SK-N-MC (cell line): ENCODE results near the gene ZNF335.
"Not testable (repeated sequence)": the region's sequence is repeated elsewhere in the genome, so short reads cannot be mapped to it uniquely, and the experiment has no call there.

Experiments used
- DNase-seq: peaks from one replicate; pipeline ENCODE4 v3.0.0-alpha.2; 2011; ENCODE audit warnings: low read depth, low spot score
- H3K27ac ChIP-seq: fragments of 200-600 bp; sonication (generic); 2 replicates; pipeline ENCODE4 v1.5.1; 2016; ENCODE audit warnings: mixed run types
- H3K36me3 ChIP-seq: fragments of 200-600 bp; sonication (generic); 2 replicates; pipeline ENCODE4 v1.6.1; 2017; ENCODE audit warnings: antibody characterized with exemption, low read length, mixed read lengths; ENCODE audit not compliant: insufficient read depth
- H3K4me3 ChIP-seq: fragments of 200-600 bp; sonication (generic); 2 replicates; pipeline ENCODE4 v1.5.1; 2016
- H3K9ac ChIP-seq: fragments of 200-600 bp; sonication (generic); 2 replicates; pipeline ENCODE4 v1.8.0; 2017; ENCODE audit warnings: mixed run types, mixed read lengths; ENCODE audit not compliant: insufficient read length
- H3K9me3 ChIP-seq: fragments of 200-600 bp; sonication (generic); 2 replicates; pipeline ENCODE4 v1.6.1; 2017; ENCODE audit warnings: low read depth, mild to moderate bottlenecking, antibody characterized with exemption, low read length, moderate library complexity, mixed read lengths
- EZH2 ChIP-seq: fragments of 200-600 bp; sonication (generic); IDR thresholded peaks from one replicate; pipeline ENCODE4 v1.6.1; 2017; ENCODE audit warnings: antibody characterized with exemption
- FOXP2 ChIP-seq: optimal IDR thresholded peaks from 2 replicates; pipeline ENCODE3; 2011; ENCODE audit warnings: mild to moderate bottlenecking, moderate library complexity; ENCODE audit not compliant: insufficient read depth; ENCODE audit errors: extremely low read length, control extremely low read depth
- POLR2AphosphoS5 ChIP-seq: IDR thresholded peaks from 2 replicates; pipeline ENCODE4 v1.6.1; 2012; ENCODE audit warnings: mild to moderate bottlenecking, low read depth, low read length, borderline replicate concordance

Gene ZNF335

DNA sequence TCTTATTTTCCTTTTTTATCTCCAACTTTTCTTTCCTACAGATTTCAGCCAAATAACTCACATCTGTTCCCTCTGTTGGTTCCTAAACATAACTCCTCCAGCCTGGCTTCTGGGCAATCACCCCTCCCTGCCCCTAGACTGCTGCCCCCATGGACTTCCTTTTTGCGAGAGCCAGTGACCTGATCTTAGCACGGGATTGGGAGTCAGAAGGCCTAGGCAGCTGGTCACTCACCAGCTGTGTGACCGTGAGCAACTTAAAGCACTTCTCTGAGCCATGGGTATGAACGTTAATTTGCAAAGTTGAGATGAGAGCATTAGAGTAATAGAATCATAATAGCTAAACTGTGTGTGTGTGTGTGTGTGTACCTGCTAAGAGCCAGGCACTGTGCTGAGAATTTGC lies 32.2 kb upstream of the ZNF335 start:
- Histone ChIP-seq H3K9me3 (no peaks in the 10 kb centered on the region), H3K36me3 (no peaks in the 10 kb centered on the region), H3K4me3 (no peak overlapping the region), H3K27ac (no peak overlapping the region), H3K9ac (no peak overlapping the region)
- no peak for DNase-seq
- TF ChIP-seq EZH2 (no peak), FOXP2 (no peak), POLR2AphosphoS5 (no peak)

DNA sequence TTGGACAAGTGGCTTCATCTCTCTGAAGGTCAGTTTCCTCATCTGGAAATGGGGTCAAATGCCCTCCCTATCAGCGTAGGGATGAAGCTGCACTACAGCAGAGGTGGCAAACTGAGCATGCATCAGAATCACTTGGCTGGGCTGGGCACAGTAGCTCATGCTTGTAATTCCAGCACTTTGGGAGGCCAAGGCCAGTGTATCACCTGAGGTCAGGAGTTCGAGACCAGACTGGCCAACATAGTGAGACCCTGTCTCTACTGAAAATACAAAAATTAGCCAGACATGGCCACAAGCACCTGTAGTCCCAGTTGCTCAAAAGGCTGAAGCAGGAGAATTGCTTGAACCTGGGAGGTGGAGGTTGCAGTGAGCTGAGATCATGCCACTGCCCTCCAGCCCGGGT lies 30.0 kb upstream of the ZNF335 start:
- H3K36me3 ChIP-seq, result no peaks in the 10 kb centered on the region
- H3K9ac ChIP-seq, result no peak overlapping the region
- H3K9me3 ChIP-seq, result no peaks in the 10 kb centered on the region
- TF ChIP-seq FOXP2 (no peak), POLR2AphosphoS5 (no peak)
- no peak overlapping the region for H3K4me3 ChIP-seq
- no peak for DNase-seq
- H3K27ac ChIP-seq, result peak overlapping the region; percentile 98

DNA sequence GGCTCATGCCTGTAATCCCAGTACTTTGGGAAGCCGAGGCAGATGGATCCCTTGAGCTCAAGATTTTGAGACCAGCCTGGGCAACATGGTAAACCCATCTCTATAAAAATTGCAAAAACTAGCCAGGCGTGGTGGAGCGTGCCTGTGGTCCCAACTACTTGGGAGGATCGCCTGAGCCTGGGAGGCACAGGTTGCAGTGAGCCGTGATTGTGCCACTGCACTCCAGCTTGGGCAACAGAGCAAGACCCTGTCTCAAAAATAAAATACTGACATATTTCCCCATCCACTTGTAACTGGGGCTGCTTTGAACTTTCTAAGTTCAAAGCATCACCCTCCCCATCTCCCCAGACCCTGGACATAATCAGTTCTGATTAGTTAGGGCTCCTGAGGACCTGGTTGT lies 29.5 kb upstream of the ZNF335 start:
- Histone ChIP-seq H3K4me3 (peak overlapping the region; percentile 74), H3K9ac (no peak overlapping the region), H3K9me3 (no peaks in the 10 kb centered on the region), H3K36me3 (no peaks in the 10 kb centered on the region), H3K27ac (peak overlapping the region; percentile 98)
- no peak for DNase-seq
- no peak for TF ChIP-seq EZH2
- TF ChIP-seq FOXP2, result no peak
- no peak for TF ChIP-seq POLR2AphosphoS5

DNA sequence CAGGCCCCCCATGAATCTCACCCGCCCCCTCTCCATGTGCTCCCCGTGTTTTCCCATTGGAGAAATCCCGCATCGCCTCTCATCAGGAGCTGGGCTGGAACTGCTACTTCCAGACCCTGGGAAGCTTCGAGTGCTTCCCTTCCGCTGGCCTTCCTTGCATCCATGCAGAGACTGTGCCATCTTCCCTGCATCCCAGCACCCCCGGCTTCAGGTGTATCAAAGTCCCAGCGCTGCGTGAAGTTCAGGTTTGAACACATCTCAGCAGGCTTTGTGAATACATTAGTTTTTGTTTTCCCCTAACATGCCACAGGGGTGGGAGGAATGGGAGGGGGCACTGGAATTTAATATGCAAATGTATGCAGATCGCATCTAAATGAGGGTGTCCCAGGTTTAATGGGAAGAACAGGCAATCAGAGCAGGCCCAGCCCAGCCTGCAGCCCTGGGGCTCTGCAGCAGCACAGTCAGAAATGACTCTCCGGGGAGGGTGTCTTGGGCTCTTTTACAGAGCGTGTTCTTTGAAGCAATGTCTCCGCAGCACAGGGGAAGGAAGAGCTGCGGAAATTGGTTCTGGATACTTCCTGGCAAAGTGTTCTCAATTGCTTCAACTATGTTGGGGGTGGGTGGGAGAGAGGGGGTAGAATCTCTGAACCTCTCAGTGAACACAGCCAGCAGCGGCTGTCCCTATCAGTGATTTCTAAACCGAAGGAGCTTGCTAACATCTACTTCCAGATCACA lies 28.4 kb upstream of the ZNF335 start:
- TF ChIP-seq FOXP2 (no peak), POLR2AphosphoS5 (no peak), EZH2 (no peak)
- Histone ChIP-seq H3K27ac (peak overlapping the region; percentile 98), H3K9ac (peak overlapping the region; percentile 72), H3K36me3 (no peaks in the 10 kb centered on the region), H3K9me3 (no peaks in the 10 kb centered on the region), H3K4me3 (peak overlapping the region; percentile 74)
- DNase-seq, result no peak

DNA sequence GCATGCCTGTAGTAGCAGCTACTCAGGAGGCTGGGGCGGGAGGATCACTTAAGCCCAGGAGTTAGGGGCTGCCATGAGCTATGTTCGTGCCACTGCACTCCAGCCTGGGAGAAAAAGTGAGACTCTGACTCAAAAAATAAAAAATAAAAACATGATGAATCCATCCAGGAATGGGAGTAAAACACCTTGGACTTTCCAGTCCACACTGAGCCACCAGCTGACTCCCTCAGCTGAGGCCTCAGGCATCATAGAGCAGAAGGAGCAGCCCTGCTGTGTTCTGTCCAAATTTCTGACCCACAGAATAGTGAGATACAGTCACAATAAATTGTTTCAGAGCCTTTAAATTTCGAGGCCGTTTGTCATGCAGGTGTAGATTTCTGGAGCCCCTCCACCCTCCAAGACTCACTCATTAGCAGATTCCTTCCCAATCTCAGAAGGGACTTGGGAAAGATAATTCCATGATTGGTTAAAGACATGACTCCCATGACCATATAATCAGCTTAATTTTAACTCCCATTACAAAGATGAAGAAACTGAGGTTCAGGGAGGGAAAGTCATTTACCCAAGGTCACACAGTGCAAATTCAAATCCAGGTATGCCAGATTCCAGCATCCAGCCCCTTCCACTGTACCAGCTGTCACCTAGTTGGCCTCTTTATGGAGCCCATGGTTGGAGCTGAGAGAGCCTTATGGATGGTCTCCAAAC lies 27.7 kb upstream of the ZNF335 start:
- H3K27ac ChIP-seq, result peak overlapping the region; percentile 98
- H3K4me3 ChIP-seq, result peak overlapping the region; percentile 74
- no peak for TF ChIP-seq FOXP2
- TF ChIP-seq POLR2AphosphoS5, result no peak
- no peak for TF ChIP-seq EZH2

DNA sequence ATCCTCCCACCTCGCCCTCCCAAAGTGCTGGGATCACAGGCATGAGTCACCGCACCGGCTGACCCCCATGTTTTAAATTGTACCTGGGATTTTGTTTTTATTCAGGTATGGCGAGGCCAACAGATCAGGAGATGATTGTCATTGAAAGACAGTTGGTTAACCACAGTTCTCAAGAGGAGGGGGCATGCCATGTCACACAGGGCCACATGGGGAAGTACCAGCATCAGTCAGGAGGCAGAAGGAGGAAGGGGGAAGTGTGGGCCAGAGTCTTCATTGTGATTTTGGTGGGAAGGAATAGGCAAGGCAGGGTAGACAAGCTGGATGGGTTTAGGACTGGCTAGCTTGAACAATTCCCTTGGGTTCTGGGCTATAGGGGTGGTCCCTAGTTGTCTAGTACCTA lies 26.8 kb upstream of the ZNF335 start:
- Histone ChIP-seq H3K9me3 (no peaks in the 10 kb centered on the region), H3K27ac (no peak overlapping the region), H3K4me3 (no peak overlapping the region), H3K9ac (no peak overlapping the region), H3K36me3 (no peaks in the 10 kb centered on the region)
- no peak for TF ChIP-seq EZH2
- TF ChIP-seq POLR2AphosphoS5, result no peak
- no peak for DNase-seq

More for the DNA sequence above, 27.7 kb upstream of the ZNF335 start:
- Histone ChIP-seq H3K9ac (no peak overlapping the region), H3K9me3 (no peaks in the 10 kb centered on the region), H3K36me3 (no peaks in the 10 kb centered on the region)
- no peak for DNase-seq

DNA sequence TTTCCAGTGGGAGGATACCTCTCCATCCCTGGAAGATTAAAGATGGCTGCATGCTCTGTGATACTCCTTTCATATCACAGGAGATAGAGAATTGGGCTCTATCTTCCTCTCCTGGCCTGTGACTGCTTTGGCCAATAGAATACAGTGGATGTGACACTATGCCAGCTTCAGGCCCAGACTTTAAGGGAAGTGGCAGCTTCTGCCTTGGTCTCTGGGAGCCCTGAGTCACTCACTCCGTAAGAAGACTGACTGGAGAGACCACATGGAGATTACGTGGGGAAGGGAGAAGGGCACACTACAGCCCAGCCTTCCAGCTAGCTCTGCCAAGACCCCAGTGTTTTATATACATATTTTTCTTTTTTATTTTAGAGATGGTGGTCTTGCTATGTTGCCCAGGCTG lies 26.3 kb upstream of the ZNF335 start:
- Histone ChIP-seq H3K36me3 (no peaks in the 10 kb centered on the region), H3K4me3 (no peak overlapping the region), H3K9ac (no peak overlapping the region), H3K9me3 (no peaks in the 10 kb centered on the region), H3K27ac (no peak overlapping the region)
- no peak for TF ChIP-seq EZH2
- no peak for TF ChIP-seq POLR2AphosphoS5
- no peak for TF ChIP-seq FOXP2
- DNase-seq, result no peak

DNA sequence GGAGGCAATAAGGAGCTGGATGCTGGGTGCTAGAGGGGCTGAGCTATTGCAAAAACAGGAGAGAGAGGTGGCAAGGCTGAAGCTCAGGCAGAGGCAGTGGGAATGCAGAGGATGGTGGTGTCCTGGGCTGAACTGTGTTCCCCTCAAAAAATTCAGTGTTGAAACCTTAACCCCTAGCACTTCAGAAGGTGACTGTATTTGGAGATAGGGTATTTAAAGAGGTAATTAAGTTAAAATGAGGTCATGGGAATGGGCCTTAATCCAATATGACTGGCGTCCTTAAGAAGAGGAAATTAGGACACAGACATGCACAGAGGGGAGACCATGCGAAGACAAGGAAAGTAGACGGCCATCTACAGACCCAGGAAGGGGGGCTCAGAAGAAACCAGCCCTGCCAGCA lies 25.2 kb upstream of the ZNF335 start:
- H3K36me3 ChIP-seq, result no peaks in the 10 kb centered on the region
- H3K9me3 ChIP-seq, result no peaks in the 10 kb centered on the region
- no peak for DNase-seq
- H3K27ac ChIP-seq, result peak overlapping the region; percentile 70; the same call in 1 of the 2 replicates
- TF ChIP-seq EZH2 (no peak), FOXP2 (no peak), POLR2AphosphoS5 (no peak)
- H3K9ac ChIP-seq, result no peak overlapping the region
- H3K4me3 ChIP-seq, result no peak overlapping the region

DNA sequence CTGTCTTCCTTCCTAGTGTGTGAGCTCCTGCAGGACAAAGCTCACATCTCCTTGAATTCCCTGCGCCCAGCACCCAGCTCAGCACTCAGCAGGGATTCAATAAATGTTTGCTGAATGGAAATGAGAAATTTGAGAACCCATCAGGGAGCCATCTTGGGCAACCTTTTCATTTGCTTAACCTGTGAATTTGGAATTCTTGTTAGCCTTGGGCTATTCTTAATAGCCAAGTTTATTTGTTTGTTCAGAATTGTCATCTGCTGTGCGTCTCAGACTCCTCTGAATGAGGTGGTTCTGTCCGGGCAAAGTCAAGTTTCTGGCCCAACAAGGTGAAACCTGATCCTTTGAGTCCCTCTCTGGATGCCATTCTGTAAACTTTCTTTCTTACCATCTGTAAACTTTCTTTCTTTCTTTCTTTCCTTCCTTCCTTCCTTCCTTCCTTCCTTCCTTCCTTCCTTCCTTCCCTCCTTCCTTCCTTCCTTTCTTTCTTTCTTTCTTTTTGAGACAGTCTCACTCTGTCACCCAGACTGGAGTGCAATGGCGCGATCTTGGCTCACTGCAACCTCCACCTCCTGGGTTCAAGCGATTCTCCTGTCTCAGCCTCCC lies 23.6 kb upstream of the ZNF335 start:
- DNase-seq, result peak; percentile 61
- not testable (repeated sequence) for H3K36me3 ChIP-seq, H3K9ac ChIP-seq, H3K9me3 ChIP-seq
- peak overlapping the region; percentile 94 for H3K27ac ChIP-seq
- peak overlapping the region; percentile 60 for H3K4me3 ChIP-seq
